CD1c-positive myeloid dendritic cell (primary cell): Measurements from ENCODE around the gene RNF114.
"Not testable (repeated sequence)": the region's sequence is repeated elsewhere in the genome, so short reads cannot be mapped to it uniquely, and the experiment has no call there.

ENCODE experiments used
- DNase-seq: peaks from one replicate; pipeline ENCODE4 v3.0.0-alpha.2; 2016; ENCODE audit errors: extremely low spot score

The RNF114 gene

DNA sequence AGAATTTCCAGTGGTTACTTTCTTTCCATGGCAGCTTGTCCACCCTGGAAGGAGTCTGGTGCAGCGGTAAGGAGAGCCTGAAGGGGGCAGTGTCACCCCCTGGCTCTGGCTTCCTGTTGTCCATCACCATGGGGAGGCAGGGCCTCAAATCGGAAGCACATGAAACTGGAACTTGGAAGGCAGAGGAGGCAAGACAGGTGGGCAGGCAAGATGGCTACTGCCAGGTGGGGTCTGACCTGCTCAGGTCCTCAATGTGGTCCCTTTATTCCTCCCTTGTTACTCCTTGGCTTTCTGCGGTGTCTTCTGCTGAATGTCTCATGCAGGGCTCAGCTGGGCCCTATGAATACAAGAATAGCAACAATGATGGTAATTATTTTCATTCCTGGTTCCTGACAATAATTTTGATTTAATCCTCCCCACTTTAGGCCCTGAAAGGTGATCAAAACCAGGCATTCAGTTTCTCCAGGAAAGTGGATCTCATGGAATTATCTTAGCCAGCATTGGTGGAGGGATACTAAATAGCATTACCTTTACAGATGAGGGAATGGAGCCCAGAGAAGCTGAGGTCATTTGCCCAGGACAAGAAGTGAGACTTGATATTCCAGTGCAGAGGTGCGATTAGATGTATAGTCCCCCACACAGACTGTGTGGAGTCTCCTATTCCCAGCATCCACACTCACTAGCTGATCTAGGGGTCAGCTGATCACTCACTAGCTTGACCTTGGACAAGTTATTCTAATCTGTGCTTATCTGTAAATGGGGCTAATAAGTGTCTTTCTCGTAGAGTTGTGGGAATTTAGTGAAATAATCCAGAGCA lies 29.0 kb downstream of the RNF114 start:
- peak; percentile 65 for DNase-seq

- no peak for DNase-seq
Measured at GRCh38 chr20:49965781-49966305, 29.6 kb downstream of the RNF114 start.

DNA sequence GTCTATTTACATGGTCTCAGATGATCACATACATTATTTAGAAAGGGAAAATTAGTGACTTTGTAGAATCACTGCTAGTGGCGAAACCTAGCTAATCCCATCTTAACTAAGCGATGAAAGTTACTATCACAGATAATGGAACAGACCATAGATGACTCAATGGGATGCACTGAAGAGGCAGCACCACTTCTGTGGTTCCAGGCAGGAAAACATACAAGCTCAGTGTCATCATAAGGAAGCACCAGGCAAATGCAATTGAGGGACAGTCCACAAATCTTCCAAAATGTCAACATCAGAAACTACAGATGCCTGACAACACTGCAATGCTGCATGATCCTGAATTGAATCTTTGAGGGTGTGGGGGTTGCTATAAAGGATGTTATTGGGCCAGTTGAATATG lies 30.7 kb downstream of the RNF114 start:
- DNase-seq: no peak

DNA sequence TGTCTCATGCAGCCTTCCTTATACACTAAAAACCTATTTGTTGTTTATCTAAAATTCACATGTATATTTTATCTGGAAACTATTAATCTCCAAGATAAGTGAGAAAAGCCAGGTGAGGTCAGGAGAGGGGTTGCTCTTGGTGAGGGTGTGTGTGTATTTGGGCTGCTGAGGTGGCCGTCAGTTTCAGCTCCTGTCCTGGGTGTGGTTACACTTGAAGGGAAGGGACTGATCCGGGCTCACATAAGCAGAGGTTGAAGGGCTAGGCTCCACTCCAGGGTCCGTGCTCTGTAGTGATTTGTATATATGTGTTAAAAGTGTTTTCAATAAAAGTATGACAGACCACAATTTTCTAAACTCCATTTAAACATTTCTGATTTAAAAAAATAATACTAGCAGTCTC lies 33.0 kb downstream of the RNF114 start:
- no peak for DNase-seq

GRCh38 chr20:49969946-49970345 lies 33.7 kb downstream of the RNF114 start:
- no peak for DNase-seq

GRCh38 chr20:49970498-49970897 lies 34.3 kb downstream of the RNF114 start:
- DNase-seq: no peak

DNA sequence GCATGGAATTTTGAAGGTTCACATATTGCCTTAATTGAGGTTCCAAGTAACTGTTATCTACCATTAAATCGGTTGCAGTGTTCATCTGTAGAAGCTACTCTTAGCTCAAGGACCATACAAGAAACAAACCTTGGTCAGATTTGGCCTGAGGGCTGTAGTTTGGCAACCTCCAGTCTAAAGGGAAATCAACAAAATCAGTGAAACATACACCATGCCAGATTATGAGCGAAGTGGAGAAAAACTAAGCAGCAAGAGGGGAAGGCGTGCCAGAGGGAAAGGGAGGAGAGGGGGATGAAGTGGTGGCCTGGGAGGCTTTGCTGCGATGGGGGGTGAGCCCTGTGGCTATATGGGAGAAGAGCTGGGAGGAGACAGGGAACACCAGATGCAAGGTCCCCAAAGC lies 37.8 kb downstream of the RNF114 start:
- DNase-seq: no peak

DNA sequence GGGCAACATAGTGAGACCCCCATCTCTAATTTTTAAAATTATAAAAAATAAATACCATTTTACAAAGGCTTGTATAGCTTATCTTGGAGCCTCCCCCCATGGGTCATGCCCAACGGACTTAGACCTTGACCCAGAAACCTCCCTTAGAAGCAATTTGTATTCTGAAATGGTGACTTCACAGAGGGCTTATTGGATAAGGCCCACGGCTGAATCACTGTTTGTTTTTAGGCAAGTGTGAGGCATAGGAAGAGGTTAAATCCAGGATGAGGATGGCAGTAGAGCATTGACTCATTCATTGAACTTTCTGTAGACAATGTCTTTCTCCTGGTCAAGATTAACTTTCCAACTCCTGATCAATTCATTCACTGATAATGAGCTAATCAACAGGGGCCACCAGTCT lies 40.3 kb downstream of the RNF114 start:
- no peak for DNase-seq

DNA sequence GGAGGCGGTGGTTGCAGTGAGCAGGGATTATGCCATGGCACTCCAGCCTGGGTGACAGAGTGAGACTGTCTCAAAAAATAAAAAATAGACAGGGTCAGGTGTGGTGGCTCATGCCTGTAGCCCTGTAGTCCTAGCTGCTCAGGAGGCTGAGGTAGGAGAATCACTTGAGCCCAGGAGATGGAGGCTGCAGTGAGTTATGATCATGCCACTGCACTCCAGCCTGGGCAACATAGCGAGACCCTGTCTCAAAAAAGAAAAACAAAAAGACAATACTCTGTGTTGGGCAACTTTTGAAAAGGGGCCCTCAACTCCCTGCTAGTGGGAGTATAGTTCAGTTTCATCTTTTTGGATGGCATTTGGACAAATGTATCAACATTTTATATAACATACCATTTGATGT lies 41.5 kb downstream of the RNF114 start:
- DNase-seq: not testable (repeated sequence)

DNA sequence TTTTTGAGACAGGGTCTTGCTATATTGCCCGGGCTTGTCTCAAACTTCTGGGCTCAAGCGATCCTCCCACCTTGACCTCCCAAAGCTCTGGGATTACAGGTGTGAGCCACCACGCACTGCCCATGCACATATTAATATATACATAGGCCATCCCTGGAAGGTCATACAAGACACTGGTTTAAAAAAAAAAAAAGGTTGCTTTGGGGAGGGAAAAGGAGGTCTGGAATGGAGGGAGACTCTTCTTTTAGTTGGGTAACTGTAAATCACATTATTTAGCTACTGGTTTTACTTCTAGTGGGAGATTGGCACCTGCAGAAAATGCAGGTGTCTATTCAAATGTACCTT lies 42.5 kb downstream of the RNF114 start:
- DNase-seq: no peak

- peak; percentile 72 for DNase-seq
Measured at GRCh38 chr20:49979030-49979832, 43.0 kb downstream of the RNF114 start.

DNA sequence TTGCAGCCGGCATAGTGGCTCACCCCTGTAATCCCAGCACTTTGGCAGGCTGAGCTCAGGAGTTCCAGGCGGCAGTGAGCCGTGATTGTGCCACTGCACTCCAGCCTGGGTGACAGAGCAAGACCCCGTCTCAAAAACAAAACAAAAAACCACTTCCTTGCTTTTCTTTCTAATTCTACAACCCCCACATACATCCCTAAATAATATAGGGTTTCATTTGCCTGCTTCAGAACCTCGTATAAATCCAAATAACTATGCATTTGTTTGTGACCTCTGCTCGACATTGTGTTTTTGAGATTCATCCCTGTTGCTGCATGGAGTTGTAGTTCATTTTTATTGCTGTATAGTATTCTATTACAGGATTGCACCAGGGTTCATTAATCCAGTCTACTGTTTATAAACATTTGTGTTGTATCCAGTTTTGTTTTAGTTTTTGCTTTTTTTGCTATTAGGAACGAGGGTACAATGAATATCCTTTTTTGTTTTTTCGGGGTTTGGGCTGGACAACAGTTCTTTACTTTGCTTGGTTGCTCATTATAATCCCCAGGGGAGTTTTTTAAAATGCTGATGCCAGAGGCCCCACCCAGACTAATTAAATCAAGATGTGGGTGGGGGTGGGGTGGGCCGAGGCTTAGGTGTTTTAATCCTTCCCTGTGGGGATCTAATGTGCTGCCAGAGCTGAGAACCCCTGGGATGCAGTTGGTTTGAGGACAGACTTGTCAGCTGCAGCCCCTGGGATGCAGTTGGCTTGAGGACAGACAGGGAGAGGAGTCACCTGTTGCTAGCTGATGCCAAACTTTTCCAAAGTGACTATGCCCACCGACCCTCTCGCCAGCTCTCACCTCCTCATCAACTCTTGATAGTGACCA lies 44.2 kb downstream of the RNF114 start:
- DNase-seq: no peak

- no peak for DNase-seq
Measured at GRCh38 chr20:49981218-49982071, 45.2 kb downstream of the RNF114 start.

- DNase-seq: no peak
Measured at GRCh38 chr20:49982072-49982345, 45.8 kb downstream of the RNF114 start.

DNA sequence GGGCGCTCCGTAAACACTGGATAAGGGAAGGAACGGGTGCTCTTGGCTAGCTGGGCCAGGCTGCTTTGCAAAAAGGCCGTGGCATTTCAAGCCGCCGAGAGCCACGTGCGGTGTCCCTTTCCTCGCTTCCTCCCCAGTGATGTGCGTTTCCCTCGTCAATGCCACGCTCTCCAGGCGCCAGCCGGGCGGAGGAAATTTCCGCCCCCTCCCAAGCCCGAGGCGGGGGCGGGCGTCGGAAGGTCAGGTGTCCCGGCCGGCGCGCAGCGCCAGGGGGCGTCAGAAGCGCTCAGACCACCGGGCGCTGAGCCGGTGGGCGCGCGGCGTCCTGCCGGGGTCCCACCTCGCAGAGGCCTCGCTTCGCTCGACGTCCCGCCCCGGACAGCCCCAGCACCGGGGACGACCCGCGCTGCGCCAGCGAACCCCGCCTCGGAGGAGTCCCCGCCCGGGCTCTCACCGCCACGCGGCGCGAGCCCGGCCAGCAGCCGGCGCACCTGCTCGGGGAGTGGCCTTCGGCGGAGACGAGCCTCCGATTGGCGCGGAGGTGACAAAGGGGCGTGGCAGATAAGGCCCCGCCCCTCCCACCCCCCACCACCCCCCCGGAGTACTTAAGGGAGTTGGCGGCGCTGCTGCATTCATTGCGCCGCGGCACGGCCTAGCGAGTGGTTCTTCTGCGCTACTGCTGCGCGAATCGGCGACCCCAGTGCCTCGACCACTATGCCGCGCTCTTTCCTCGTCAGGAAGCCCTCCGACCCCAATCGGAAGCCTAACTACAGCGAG lies 46.3 kb downstream of the RNF114 start, which contains the start of gene SNAI1:
SNAI1 (plus strand) TSS at position 635 of the 777 bp plus-strand sequence; CDS start at position 715, 80 bp downstream.
- DNase-seq: peak; percentile 86

GRCh38 chr20:49983123-49983847 lies 47.1 kb downstream of the RNF114 start:
- DNase-seq: no peak

DNA sequence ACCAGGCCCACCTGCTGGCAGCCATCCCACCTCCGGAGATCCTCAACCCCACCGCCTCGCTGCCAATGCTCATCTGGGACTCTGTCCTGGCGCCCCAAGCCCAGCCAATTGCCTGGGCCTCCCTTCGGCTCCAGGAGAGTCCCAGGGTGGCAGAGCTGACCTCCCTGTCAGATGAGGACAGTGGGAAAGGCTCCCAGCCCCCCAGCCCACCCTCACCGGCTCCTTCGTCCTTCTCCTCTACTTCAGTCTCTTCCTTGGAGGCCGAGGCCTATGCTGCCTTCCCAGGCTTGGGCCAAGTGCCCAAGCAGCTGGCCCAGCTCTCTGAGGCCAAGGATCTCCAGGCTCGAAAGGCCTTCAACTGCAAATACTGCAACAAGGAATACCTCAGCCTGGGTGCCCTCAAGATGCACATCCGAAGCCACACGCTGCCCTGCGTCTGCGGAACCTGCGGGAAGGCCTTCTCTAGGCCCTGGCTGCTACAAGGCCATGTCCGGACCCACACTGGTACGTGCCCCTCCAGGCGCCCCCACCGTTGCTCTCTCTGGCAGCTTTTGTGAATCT lies 47.7 kb downstream of the RNF114 start:
- DNase-seq: no peak

DNA sequence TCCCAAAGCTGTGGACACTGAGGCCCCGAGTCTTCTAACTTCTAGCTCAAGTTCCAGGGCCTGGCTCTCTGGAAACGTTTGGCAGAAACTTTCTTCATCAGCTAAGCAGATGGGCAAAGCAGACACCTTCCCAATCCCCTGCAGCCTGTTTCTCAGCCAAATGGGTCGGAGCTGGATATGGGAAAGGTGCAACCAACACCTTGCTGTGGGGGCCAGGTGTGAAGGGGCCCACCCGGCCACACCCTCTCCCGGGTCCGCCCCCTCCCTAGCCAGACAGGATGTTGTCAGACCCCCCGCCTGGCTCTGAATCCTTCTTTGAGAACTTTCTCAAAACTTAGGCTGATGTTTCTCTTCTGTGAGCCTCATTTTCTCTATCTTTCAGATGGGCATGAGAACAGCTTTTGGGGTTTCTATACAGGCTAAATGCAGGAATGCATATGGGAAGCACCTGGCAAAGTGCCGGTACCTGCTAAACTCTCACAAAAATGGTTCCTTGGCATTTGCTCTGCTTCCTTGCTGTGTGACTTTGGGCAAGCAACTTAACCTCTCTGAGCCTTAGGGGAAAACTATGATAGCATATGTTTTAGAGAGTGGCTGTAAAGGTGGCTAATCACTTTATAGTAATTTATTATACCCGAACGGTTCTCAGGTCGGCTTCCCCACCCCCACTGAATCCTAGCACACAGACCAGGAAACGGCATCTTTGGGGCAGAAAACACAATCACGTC lies 48.4 kb downstream of the RNF114 start:
- DNase-seq: no peak

DNA sequence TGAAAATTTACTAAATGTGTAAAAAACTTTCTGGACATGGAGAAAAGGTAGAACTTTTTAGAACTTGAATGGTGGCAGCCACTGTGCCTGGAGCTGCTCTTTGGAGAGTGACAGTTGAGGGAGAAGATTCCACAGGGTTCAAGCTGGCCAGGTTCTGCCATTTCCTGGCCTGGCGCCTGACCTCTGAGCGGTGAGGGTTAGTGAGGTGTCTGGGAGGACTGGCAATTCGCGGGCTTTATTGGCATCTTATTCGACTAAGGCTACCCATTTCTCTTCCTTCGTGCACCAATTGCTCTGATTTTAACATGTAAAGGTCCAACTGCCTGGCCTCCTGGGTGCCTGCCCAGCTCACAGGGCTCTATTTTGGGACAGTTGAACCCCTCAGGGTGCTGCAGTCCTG lies 49.0 kb downstream of the RNF114 start:
- DNase-seq: no peak
